ENCODE measurements around the gene ARFGAP3.

Gene ARFGAP3

GRCh38 chr22:42817556-42817955 lies 39.5 kb downstream of the ARFGAP3 start:
- Histone ChIP-seq H4K20me1 (ENCODE audit: insufficient read depth, low read length) (no peaks in the 10 kb centered on the region), H3K9me3 (replicated peaks; ENCODE audit: insufficient read depth, low read length) (no peaks in the 10 kb centered on the region), H3K79me2 (ENCODE audit: low read length) (no peaks in the 10 kb centered on the region), H3F3A (ENCODE audit: insufficient read depth, low read length) (no peaks in the 10 kb centered on the region), H3K9me2 (replicated peaks; ENCODE audit: insufficient read depth, low read length) (no peaks in the 10 kb centered on the region), H3K4me2 (ENCODE audit: low read depth, low read length) (no peak overlapping the region), H3K9ac (ENCODE audit: low read length) (no peak overlapping the region), H3K4me1 (ENCODE audit: low read length) (peaks cover 7% of the 10 kb centered on the region; the same call in 1 of the 2 replicates), H3K36me3 (replicated peaks; ENCODE audit: insufficient read depth, low read length) (no peaks in the 10 kb centered on the region), H3K27ac (ENCODE audit: low read length) (no peak overlapping the region), H3K4me3 (ENCODE audit: low read length) (no peak overlapping the region), H2AFZ (ENCODE audit: low read length) (no peak overlapping the region), H3K27me3 (replicated peaks; ENCODE audit: insufficient read depth, low read length) (no peaks in the 10 kb centered on the region)
- no peak for TF ChIP-seq EZH2phosphoT487 (IDR thresholded peaks at IDR 0.05; ENCODE audit: low read length)
- no peak for TF ChIP-seq CTCF (IDR thresholded peaks at IDR 0.05; ENCODE audit: low read length)
- TF ChIP-seq EZH2 (optimal IDR thresholded peaks at IDR 0.05; ENCODE audit: low read depth, low read length): no peak
- no peak for DNase-seq

- Histone ChIP-seq H3K9me2 (replicated peaks; ENCODE audit: insufficient read depth, low read length) (no peaks in the 10 kb centered on the region), H3F3A (ENCODE audit: insufficient read depth, low read length) (no peaks in the 10 kb centered on the region), H3K36me3 (replicated peaks; ENCODE audit: insufficient read depth, low read length) (no peaks in the 10 kb centered on the region), H3K79me2 (ENCODE audit: low read length) (no peaks in the 10 kb centered on the region), H3K4me3 (ENCODE audit: low read length) (no peak overlapping the region), H3K27me3 (replicated peaks; ENCODE audit: insufficient read depth, low read length) (no peaks in the 10 kb centered on the region), H3K27ac (ENCODE audit: low read length) (no peak overlapping the region), H3K9ac (ENCODE audit: low read length) (no peak overlapping the region), H3K9me3 (replicated peaks; ENCODE audit: insufficient read depth, low read length) (no peaks in the 10 kb centered on the region), H4K20me1 (ENCODE audit: insufficient read depth, low read length) (no peaks in the 10 kb centered on the region), H3K4me1 (ENCODE audit: low read length) (peaks cover 7% of the 10 kb centered on the region; the same call in 1 of the 2 replicates), H3K4me2 (ENCODE audit: low read depth, low read length) (no peak overlapping the region), H2AFZ (ENCODE audit: low read length) (no peak overlapping the region)
- TF ChIP-seq CTCF (IDR thresholded peaks at IDR 0.05; ENCODE audit: low read length): no peak
- no peak for TF ChIP-seq EZH2phosphoT487 (IDR thresholded peaks at IDR 0.05; ENCODE audit: low read length)
- no peak for TF ChIP-seq EZH2 (optimal IDR thresholded peaks at IDR 0.05; ENCODE audit: low read depth, low read length)
- no peak for DNase-seq
Measured at GRCh38 chr22:42816336-42816735, 40.7 kb downstream of the ARFGAP3 start.

GRCh38 chr22:42814616-42815015 lies 42.5 kb downstream of the ARFGAP3 start:
- no peak for DNase-seq
- no peaks in the 10 kb centered on the region for H4K20me1 ChIP-seq (ENCODE audit: insufficient read depth, low read length)
- H3K27me3 ChIP-seq (replicated peaks; ENCODE audit: insufficient read depth, low read length): no peaks in the 10 kb centered on the region
- no peak overlapping the region for H3K4me3 ChIP-seq (ENCODE audit: low read length)
- H3K4me1 ChIP-seq (ENCODE audit: low read length): peaks cover 7% of the 10 kb centered on the region; the same call in 1 of the 2 replicates
- no peaks in the 10 kb centered on the region for H3K9me2 ChIP-seq (replicated peaks; ENCODE audit: insufficient read depth, low read length)
- no peak overlapping the region for H3K4me2 ChIP-seq (ENCODE audit: low read depth, low read length)
- no peaks in the 10 kb centered on the region for H3K36me3 ChIP-seq (replicated peaks; ENCODE audit: insufficient read depth, low read length)
- TF ChIP-seq CTCF (IDR thresholded peaks at IDR 0.05; ENCODE audit: low read length) (no peak), EZH2phosphoT487 (IDR thresholded peaks at IDR 0.05; ENCODE audit: low read length) (no peak), EZH2 (optimal IDR thresholded peaks at IDR 0.05; ENCODE audit: low read depth, low read length) (no peak)
- H3K27ac ChIP-seq (ENCODE audit: low read length): no peak overlapping the region
- no peaks in the 10 kb centered on the region for H3F3A ChIP-seq (ENCODE audit: insufficient read depth, low read length)
- H2AFZ ChIP-seq (ENCODE audit: low read length): no peak overlapping the region
- H3K79me2 ChIP-seq (ENCODE audit: low read length): no peaks in the 10 kb centered on the region
- H3K9ac ChIP-seq (ENCODE audit: low read length): no peak overlapping the region
- H3K9me3 ChIP-seq (replicated peaks; ENCODE audit: insufficient read depth, low read length): no peaks in the 10 kb centered on the region

Measured in MM.1S (cell line).